Mesenchymal stem cell (in vitro differentiated cells and primary cell): ENCODE measurements around the gene NUDT19.
"Not testable (repeated sequence)": the region's sequence is repeated elsewhere in the genome, so short reads cannot be mapped to it uniquely, and the experiment has no call there.

Source experiments
- DNase-seq: peaks from one replicate; pipeline ENCODE4 v3.0.0-alpha.2; 2013
- H2AFZ ChIP-seq: one replicate; pipeline ENCODE4 v1.6.1; 2013; ENCODE audit warnings: low read depth, mild to moderate bottlenecking, control low read depth, inconsistent platforms, low read length, moderate library complexity
- H2AK5ac ChIP-seq: 2 replicates; pipeline ENCODE4 v1.6.1; 2013; ENCODE audit warnings: low read length, moderate library complexity, mild to moderate bottlenecking, inconsistent platforms; ENCODE audit not compliant: severe bottlenecking
- H2BK120ac ChIP-seq: one replicate; pipeline ENCODE4 v1.6.1; 2013; ENCODE audit warnings: low read depth, mild to moderate bottlenecking, inconsistent platforms, low read length, moderate library complexity
- H2BK12ac ChIP-seq, 2 experiments: one replicate each; pipeline ENCODE4 v1.6.1; 2013; ENCODE audit warnings: inconsistent platforms in 2 of 2, low read length in 2 of 2, mild to moderate bottlenecking in 2 of 2, moderate library complexity in 2 of 2, control low read depth in 1 of 2
- H2BK15ac ChIP-seq: one replicate; pipeline ENCODE4 v1.6.1; 2013; ENCODE audit warnings: mild to moderate bottlenecking, low read depth, inconsistent platforms; ENCODE audit not compliant: poor library complexity, severe bottlenecking
- H2BK5ac ChIP-seq: 2 replicates; pipeline ENCODE4 v1.6.1; 2013; ENCODE audit warnings: low read depth, mild to moderate bottlenecking, low read length, control low read depth, inconsistent platforms; ENCODE audit not compliant: poor library complexity, severe bottlenecking
- H3K14ac ChIP-seq, 2 experiments: one replicate each; pipeline ENCODE4 v1.6.1; 2013; ENCODE audit warnings: inconsistent platforms in 2 of 2, low read length in 2 of 2, control low read depth in 1 of 2, mild to moderate bottlenecking in 1 of 2, moderate library complexity in 1 of 2
- H3K18ac ChIP-seq, 2 experiments: one replicate each; pipeline ENCODE4 v1.6.1; 2013; ENCODE audit warnings: inconsistent platforms in 2 of 2, low read length in 2 of 2, control low read depth in 1 of 2, low read depth in 1 of 2, mild to moderate bottlenecking in 1 of 2
- H3K23ac ChIP-seq, 2 experiments: one replicate each; pipeline ENCODE4 v1.6.1; 2013; ENCODE audit warnings: inconsistent platforms in 2 of 2, low read length in 2 of 2, mild to moderate bottlenecking in 2 of 2, moderate library complexity in 2 of 2, control low read depth in 1 of 2
- H3K27ac ChIP-seq: 2 replicates; pipeline ENCODE4 v1.5.1; 2013; ENCODE audit warnings: mild to moderate bottlenecking, moderate library complexity, low read length, control low read depth, inconsistent platforms; ENCODE audit not compliant: poor library complexity, severe bottlenecking
- H3K27me3 ChIP-seq, 2 experiments: 2 replicates each; pipeline versions ENCODE4 v1.6.1 to v1.7.0; 2013; ENCODE audit warnings: low read length in 2 of 2, mild to moderate bottlenecking in 2 of 2, moderate library complexity in 2 of 2, control low read depth in 1 of 2, inconsistent platforms in 1 of 2; ENCODE audit not compliant: control insufficient read depth in 1 of 2, insufficient read depth in 1 of 2
- H3K36me3 ChIP-seq, 2 experiments: 2 replicates each; pipeline versions ENCODE4 v1.6.1 to v1.7.0; 2013; ENCODE audit warnings: low read length in 2 of 2, control low read depth in 1 of 2, inconsistent platforms in 1 of 2, low read depth in 1 of 2, mild to moderate bottlenecking in 1 of 2; ENCODE audit not compliant: insufficient read depth in 2 of 2, control insufficient read depth in 1 of 2
- H3K4ac ChIP-seq, 2 experiments: one replicate each; pipeline ENCODE4 v1.6.1; 2013; ENCODE audit warnings: inconsistent platforms in 2 of 2, low read length in 2 of 2, mild to moderate bottlenecking in 2 of 2, moderate library complexity in 2 of 2, control low read depth in 1 of 2, low read depth in 1 of 2
- H3K4me1 ChIP-seq: 2 replicates; pipeline ENCODE4 v1.6.1; 2013; ENCODE audit warnings: low read depth, low read length, control low read depth; ENCODE audit not compliant: control insufficient read depth, insufficient read depth
- H3K4me2 ChIP-seq: 2 replicates; pipeline ENCODE4 v1.6.1; 2013; ENCODE audit warnings: low read length, mild to moderate bottlenecking, inconsistent platforms; ENCODE audit not compliant: poor library complexity, severe bottlenecking
- H3K4me3 ChIP-seq, 2 experiments: 2 replicates each; pipeline versions ENCODE4 v1.5.1 to v1.7.0; 2013; ENCODE audit warnings: low read length in 2 of 2, mild to moderate bottlenecking in 2 of 2, control low read depth in 1 of 2, low read depth in 1 of 2; ENCODE audit not compliant: insufficient read depth in 1 of 2
- H3K79me1 ChIP-seq: replicated peaks from 2 replicates; pipeline ENCODE4 v1.6.1; 2013; ENCODE audit warnings: mild to moderate bottlenecking, control low read depth, low read length, inconsistent platforms; ENCODE audit not compliant: poor library complexity, severe bottlenecking
- H3K9ac ChIP-seq: 2 replicates; pipeline ENCODE4 v1.7.0; 2013; ENCODE audit warnings: mild to moderate bottlenecking, low read length, moderate library complexity
- H3K9me3 ChIP-seq: 2 replicates; pipeline ENCODE4 v1.7.0; 2013; ENCODE audit warnings: mild to moderate bottlenecking, low read length; ENCODE audit not compliant: control insufficient read depth
- H4K8ac ChIP-seq: one replicate; pipeline ENCODE4 v1.6.1; 2013; ENCODE audit warnings: inconsistent platforms, mild to moderate bottlenecking, low read length, moderate library complexity
- H4K91ac ChIP-seq: one replicate; pipeline ENCODE4 v1.6.1; 2013; ENCODE audit warnings: mild to moderate bottlenecking, low read length, inconsistent platforms
- WGBS: methylation state at CpG from one replicate; pipeline ENCODE4 v1.1.7; 2013; ENCODE audit warnings: mixed read lengths; 5-methylcytosine and 5-hydroxymethylcytosine counted together

Gene NUDT19

DNA sequence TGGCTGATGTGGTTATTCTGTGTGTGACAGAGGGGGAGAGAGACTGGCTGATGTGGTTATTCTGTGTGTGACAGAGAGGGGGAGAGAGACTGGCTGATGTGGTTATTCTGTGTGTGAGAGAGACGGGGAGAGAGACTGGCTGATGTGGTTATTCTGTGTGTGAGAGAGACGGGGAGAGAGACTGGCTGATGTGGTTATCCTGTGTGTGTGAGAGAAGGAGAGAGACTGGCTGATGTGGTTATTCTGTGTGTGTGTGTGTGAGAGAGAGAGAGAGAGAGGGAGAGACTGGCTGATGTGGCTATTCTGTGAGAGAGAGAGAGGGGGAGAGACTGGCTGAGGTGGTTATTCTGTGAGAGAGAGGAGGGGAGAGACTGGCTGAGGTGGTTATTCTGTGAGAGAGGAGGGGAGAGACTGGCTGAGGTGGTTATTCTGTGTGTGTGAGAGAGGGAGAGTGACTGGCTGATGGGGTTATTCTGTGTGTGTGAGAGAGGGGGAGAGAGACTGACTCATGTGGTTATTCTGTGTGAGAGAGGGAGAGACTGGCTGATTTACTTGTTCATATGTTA, 55.1 kb downstream of the NUDT19 start:
- WGBS = 52% methylated on average over 2 of the region's 2 CpGs
- H3K4me1 ChIP-seq = not testable (repeated sequence)

GRCh38 chr19:32748497-32748896, 56.9 kb downstream of the NUDT19 start:
- 90% methylated on average over 2 of the region's 5 CpGs for WGBS
- Histone ChIP-seq H3K14ac (no peak overlapping the region), H3K4ac (no peak overlapping the region), H4K8ac (no peak overlapping the region), H3K23ac (no peak overlapping the region), H3K27ac (no peak overlapping the region), H2BK12ac (no peak overlapping the region), H3K9ac (no peak overlapping the region), H3K18ac (no peak overlapping the region), H3K36me3 (no peaks in the 10 kb centered on the region), H3K4me1 (no peaks in the 10 kb centered on the region), H3K4me2 (no peak overlapping the region), H2BK5ac (no peak overlapping the region), H2AFZ (no peak overlapping the region), H3K27me3 (peaks cover 18 to 29% of the 10 kb centered on the region in 2 experiments), H2BK15ac (no peak overlapping the region), H3K9me3 (no peaks in the 10 kb centered on the region), H4K91ac (no peak overlapping the region), H2AK5ac (no peak overlapping the region), H3K79me1 (no peaks in the 10 kb centered on the region), H3K4me3 (no peak overlapping the region), H2BK120ac (no peak overlapping the region)
- DNase-seq = no peak

More for the DNA sequence above, 55.1 kb downstream of the NUDT19 start:
- not testable (repeated sequence) for H3K4me2 ChIP-seq, H3K9me3 ChIP-seq, H2AFZ ChIP-seq, H2AK5ac ChIP-seq, H4K91ac ChIP-seq, H3K27ac ChIP-seq, H3K36me3 ChIP-seq, H3K18ac ChIP-seq, H3K9ac ChIP-seq, H3K4me3 ChIP-seq, H3K23ac ChIP-seq, H3K14ac ChIP-seq, H2BK15ac ChIP-seq, H4K8ac ChIP-seq, H3K4ac ChIP-seq, H2BK120ac ChIP-seq, H2BK5ac ChIP-seq, H2BK12ac ChIP-seq, H3K79me1 ChIP-seq
- DNase-seq = peak; percentile 9
- peaks cover 18 to 29% of the 10 kb centered on the region in 2 experiments for H3K27me3 ChIP-seq

DNA sequence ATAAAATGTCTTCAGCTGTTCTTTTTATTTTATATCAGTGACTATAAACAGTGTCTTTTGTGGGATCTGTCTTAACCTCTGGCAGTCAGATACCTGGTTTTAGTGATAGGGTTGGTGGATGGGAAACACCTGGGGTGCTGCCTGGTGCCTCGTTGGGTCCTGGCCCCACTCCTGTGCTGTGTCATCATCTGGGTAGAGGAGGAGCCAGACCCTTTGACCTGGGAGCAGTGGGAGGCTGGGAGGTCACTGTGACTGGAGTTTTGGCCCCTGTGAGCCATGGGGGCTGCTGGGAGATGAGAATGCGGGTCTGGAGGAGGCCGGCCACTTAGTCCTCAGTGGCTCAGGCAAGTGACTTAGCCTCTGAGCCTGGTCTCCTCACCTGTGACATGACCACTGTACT, 57.3 kb downstream of the NUDT19 start:
- H3K4me1 ChIP-seq = no peaks in the 10 kb centered on the region
- H2BK15ac ChIP-seq = no peak overlapping the region
- peak overlapping the region in 1 of 2 experiments; percentile 5 for H3K14ac ChIP-seq
- H3K18ac ChIP-seq = no peak overlapping the region
- no peak overlapping the region for H3K4ac ChIP-seq
- H3K23ac ChIP-seq = no peak overlapping the region
- H2AK5ac ChIP-seq = no peak overlapping the region
- H3K36me3 ChIP-seq = no peaks in the 10 kb centered on the region
- no peak overlapping the region for H3K27ac ChIP-seq
- H3K27me3 ChIP-seq = peaks cover 18 to 29% of the 10 kb centered on the region in 2 experiments
- no peak overlapping the region for H4K91ac ChIP-seq
- H2BK12ac ChIP-seq = no peak overlapping the region
- H3K9me3 ChIP-seq = no peaks in the 10 kb centered on the region
- no peaks in the 10 kb centered on the region for H3K79me1 ChIP-seq
- no peak overlapping the region for H3K4me2 ChIP-seq
- no peak overlapping the region for H2BK120ac ChIP-seq
- WGBS = 65% methylated on average over 3 of the region's 3 CpGs
- no peak overlapping the region for H4K8ac ChIP-seq
- H2BK5ac ChIP-seq = no peak overlapping the region
- DNase-seq = no peak
- no peak overlapping the region for H3K9ac ChIP-seq
- no peak overlapping the region for H3K4me3 ChIP-seq
- no peak overlapping the region for H2AFZ ChIP-seq

GRCh38 chr19:32749361-32749760, 57.7 kb downstream of the NUDT19 start:
- DNase-seq = no peak
- H3K79me1 ChIP-seq = no peaks in the 10 kb centered on the region
- 77% methylated on average over 5 of the region's 6 CpGs for WGBS

More at GRCh38 chr19:32749361-32749760, 57.7 kb downstream of the NUDT19 start:
- Histone ChIP-seq H2BK120ac (no peak overlapping the region), H2AK5ac (no peak overlapping the region), H3K27ac (no peak overlapping the region), H3K18ac (no peak overlapping the region), H2BK15ac (no peak overlapping the region), H3K36me3 (no peaks in the 10 kb centered on the region), H4K8ac (no peak overlapping the region), H3K4me3 (no peak overlapping the region), H3K9me3 (no peaks in the 10 kb centered on the region), H3K27me3 (peaks cover 18 to 29% of the 10 kb centered on the region in 2 experiments), H4K91ac (no peak overlapping the region), H3K4me2 (no peak overlapping the region), H3K4ac (no peak overlapping the region), H3K4me1 (no peaks in the 10 kb centered on the region), H2BK12ac (no peak overlapping the region), H2BK5ac (no peak overlapping the region), H2AFZ (no peak overlapping the region), H3K9ac (no peak overlapping the region), H3K14ac (no peak overlapping the region), H3K23ac (no peak overlapping the region)
